Activated T-helper 9 cell treated with anti-CD3 and anti-CD28 coated beads, Interleukin-2, amount 50 U/mL, for 16 hours (primary cell): Measurements from ENCODE around the gene EPS8L2.

Experiments
- DNase-seq: peaks from one replicate; pipeline ENCODE4 v3.0.0-alpha.2; 2020; ENCODE audit warnings: low read depth

EPS8L2 gene

DNA sequence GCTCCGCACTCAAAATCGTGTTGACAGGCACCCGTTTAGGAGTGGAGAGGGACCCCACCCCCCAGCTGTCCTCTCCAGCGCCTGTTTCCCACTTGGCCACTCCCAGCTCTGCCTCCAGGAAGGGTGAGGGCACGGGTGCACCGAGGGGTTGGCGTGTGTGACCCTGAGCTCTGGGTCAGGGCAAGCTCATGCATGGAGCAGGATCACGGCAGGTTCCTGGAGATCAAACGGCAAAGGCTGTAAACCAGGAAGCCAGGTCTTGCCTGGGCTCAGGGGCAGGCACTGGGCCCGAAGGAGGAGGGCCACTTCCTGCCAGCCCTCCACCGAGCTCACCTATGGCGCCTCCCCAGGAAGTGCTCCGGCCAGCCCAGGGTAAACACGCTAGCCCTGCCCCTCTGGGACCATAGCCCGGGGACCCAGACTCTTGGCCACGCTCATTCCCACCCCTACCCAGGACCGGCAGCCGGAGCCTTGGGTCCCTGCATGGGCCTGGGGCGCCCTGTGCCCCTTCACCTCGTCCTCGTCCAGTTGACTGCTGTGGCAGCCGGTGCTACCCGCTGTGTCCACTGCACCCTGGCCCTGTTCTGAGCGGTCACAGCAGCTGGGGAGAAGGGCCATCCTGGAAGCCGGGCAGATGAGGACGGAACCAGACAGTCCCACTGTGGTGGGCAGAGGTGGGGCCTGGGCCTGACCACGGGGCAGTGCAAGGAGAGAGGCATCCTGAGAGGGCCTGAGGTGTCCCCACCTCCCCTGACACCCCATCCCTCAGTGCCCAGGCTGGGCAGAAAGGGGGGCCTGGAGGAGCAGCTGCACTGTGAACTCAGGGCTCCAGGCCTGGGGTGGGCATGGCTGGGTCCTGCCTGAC, 1.0 kb upstream of the EPS8L2 start:
- DNase-seq = no peak

GRCh38 chr11:706439-706956, 467 bp downstream of the EPS8L2 start:
- DNase-seq = no peak

GRCh38 chr11:706957-707816, 1.2 kb downstream of the EPS8L2 start:
- DNase-seq = no peak

DNA sequence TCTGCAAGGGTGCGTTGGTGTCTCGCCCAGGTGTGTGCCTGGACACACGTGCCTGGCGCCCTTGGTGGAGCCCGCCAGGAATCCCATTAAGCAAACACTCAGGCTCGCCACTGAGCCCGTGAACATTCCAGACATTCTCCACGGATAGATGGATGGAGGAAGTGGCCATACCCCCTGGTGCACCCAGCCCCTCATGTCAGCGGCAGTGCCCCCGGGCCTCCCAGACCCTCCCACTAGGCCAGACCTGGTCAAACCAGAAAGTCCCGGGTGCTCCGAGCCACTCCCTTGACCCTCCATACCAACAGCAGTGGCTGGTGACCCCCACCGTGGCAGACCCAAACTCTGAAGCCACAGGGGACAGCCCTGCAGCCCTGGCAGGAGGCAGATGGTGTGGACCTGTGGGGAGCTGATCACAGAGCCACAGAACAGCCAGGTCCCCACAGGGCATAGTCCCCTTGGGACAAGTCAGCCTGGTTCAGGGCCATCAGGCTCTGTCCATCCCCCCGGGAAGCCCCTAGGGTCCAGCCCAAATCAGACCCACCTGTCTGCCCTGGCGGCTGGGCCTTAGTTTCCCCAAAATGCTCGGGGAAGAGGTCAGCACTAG, 1.9 kb downstream of the EPS8L2 start:
- DNase-seq = no peak

- no peak for DNase-seq
Measured at GRCh38 chr11:708511-708910, 2.5 kb downstream of the EPS8L2 start.

DNA sequence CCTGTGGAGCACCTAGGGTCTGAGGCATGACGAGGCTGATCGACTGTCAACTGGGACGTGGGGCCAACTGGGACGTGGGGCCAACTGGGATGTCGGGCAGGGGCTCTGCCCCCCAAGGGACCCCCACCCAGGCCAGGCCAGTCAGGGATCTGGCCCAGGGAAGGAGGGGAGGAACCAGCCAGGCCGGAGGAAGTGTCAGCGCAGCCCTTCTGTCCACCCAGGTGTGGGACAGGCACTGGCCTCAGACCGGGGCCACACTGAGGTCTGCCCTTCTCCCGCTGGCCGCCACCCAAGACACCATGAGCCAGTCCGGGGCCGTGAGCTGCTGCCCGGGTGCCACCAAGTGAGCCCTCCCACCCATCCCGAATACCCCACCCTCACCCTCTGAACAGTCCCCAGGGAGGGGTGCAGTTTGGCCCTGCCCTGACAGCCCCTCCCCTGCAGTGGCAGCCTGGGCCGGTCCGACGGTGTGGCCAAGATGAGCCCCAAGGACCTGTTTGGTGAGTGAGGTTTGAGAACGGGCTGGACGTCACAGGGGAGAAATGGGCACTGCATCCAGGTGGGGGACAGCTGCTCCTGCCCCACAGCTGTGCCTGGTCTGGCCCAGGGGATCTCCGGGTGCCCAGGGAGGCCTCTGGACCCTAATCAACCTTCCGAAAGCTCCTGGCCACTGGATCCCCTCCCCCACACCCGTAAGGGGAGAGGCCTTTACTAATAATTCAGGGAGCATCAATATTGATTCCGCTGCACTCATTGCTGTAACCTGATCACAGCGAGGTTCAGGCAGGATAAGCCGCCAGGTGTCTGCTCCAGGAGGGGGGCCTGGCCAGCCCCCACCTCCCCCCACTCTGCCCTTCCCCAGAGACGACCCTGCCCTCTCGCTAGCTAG, 3.3 kb downstream of the EPS8L2 start:
- no peak for DNase-seq

DNA sequence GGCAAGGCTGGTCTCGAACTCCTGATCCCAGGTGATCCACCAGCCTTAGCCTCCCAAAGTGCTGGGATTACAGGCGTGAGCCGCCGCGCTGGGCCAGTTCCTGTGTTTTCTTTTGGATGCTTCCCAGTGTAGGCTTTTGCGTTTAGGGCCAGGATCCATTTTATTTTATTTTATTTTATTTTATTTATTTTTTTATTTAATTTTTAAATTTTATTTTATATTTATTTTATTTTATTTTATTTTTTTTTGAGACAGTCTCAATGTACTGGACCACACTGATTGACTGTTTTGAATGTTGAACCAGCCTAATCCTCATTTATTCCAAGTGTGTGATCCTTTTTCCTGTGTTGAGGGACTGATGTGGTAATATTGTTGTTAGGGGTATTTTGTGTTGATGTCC, 8.4 kb downstream of the EPS8L2 start:
- no peak for DNase-seq

DNA sequence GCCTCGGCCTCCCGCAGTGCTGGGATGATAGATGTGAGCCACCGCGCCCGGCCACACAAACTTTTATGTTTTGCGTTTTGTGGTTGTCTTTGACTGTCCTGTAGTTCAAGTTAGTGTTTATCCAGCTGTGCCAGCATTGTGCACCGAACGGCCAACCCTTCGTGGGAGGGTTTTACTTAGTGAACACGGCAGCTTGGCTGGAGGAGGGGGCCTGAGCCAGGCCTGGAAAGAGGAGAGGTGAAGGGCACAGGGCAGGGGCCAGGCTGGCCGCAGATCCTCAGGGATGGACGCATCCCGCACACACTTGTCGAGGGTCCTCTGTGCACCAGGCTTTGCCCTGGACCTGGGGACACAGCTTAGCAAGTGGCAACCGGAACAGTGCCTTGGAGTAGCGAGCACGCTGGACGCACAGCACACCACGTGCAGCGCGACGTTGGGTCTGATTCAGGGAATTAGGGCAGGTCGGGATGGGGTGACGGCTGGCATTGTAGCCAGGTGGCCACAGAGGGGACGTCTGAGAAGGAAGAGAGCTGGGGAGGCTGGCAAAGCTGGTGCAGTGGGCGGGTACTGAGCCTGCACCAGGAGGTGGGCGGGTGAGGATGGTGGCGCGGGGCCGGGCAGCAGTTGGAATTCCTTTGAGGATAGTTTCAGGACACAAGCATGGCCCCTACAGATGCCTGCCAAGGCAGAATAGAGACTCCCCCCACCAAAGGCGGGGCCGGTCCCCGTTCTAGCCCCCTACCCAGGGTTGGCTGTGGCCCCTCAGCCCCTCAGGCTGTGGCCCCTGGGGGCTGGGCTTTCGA, 13.4 kb downstream of the EPS8L2 start:
- DNase-seq = no peak

- no peak for DNase-seq
Measured at GRCh38 chr11:720017-720641, 14.1 kb downstream of the EPS8L2 start.

DNA sequence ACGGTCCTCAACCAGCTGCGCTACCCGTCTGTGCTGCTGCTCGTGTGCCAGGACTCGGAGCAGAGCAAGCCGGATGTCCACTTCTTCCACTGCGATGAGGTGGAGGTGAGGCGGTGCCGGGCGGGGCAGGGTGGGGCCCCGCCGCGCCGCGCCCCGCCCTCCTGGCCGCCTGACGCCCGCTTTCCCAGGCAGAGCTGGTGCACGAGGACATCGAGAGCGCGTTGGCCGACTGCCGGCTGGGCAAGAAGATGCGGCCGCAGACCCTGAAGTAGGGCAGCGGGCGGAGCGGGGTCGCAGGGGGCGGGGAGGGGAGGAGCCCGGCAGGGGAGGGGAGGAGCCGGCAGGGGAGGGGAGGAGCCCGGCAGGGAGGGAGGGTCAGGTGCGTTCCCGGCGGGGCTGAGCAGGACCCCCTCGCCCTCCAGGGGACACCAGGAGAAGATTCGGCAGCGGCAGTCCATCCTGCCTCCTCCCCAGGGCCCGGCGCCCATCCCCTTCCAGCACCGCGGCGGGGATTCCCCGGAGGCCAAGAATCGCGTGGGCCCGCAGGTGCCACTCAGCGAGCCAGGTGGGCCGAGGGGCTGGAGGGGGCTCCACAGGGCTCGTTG, 14.7 kb downstream of the EPS8L2 start:
- peak; percentile 50 for DNase-seq

- no peak for DNase-seq
Measured at GRCh38 chr11:721247-721740, 15.3 kb downstream of the EPS8L2 start.

- DNase-seq = no peak
Measured at GRCh38 chr11:721741-722345, 15.8 kb downstream of the EPS8L2 start.

- no peak for DNase-seq
Measured at GRCh38 chr11:722346-722811, 16.3 kb downstream of the EPS8L2 start.

GRCh38 chr11:723120-723883, 17.3 kb downstream of the EPS8L2 start:
- no peak for DNase-seq

DNA sequence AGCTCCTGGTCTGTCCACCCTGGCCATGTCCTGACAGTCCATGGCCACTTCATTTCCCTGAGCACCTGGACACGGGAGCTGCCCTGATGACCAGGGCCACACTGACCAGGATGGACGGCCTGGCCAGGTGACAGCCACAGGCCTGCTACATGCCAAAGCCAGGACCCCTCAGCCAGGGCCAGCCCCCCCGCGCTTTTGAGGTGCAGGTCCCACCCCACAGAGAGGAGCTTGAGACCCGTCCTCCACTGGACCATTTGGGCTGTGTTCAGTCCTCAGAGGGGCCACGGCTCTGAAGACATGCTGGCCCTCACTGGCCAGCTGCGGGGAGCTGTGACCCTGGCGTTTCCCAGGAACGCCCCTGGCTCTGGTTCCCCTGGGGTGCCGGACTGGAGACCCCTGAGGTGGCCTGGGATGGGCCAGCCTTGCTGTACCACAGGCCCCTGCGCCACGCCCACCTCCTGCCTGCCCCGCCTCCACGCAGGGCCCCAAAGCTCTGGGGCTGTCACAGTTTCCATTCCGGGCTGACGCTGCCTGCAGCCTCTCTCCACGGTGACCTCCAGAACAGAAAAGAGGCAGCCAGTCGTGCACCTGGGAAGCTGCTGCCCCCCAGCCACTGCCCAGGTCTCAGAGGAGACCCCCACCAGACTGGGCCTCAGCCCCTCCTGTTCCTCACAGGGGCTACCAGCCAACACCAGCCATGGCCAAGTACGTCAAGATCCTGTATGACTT, 18.2 kb downstream of the EPS8L2 start:
- no peak for DNase-seq

- DNase-seq = no peak
Measured at GRCh38 chr11:724778-725386, 18.9 kb downstream of the EPS8L2 start.

- no peak for DNase-seq
Measured at GRCh38 chr11:725624-726202, 19.7 kb downstream of the EPS8L2 start.
